Fibroblast of mammary gland (primary cell): ENCODE data around the gene HIF1A.

Experiments
- DNase-seq: peaks from one replicate; pipeline ENCODE4 v3.0.0-alpha.2; 2010; ENCODE audit warnings: low read depth
- H3K4me3 ChIP-seq: 2 replicates; pipeline ENCODE4 v1.5.1; 2011; ENCODE audit warnings: low read depth, mild to moderate bottlenecking, low read length, moderate library complexity; ENCODE audit not compliant: control insufficient read depth
- TF ChIP-seq, protein P1 (sequence below): conservative IDR thresholded peaks from 2 replicates; pipeline ENCODE4 v1.5.1; 2011; ENCODE audit warnings: low read depth, low read length, inconsistent platforms; ENCODE audit not compliant: control insufficient read depth, insufficient read depth

HIF1A gene

DNA sequence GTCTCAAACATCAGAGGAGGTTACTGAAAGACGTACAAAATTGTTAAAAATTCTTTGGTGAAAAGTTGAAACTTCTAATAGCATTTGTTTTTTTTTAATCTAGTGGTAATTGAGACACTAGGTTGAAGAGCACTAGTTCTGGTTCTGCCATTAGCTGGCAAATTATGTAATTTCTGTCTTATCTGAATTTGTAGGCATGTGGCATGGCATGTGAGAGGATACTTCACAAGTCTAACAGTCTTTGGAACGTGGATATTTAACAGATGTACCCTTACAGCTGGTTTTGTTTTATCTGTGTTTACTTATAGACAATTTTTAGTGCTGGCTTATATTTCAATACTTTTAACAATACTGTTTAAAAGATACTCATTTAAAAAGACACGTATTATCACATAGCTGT is 72.9 kb downstream of the HIF1A start:
- no peak for DNase-seq
- no peak overlapping the region for H3K4me3 ChIP-seq
- TF ChIP-seq, protein P1, sequence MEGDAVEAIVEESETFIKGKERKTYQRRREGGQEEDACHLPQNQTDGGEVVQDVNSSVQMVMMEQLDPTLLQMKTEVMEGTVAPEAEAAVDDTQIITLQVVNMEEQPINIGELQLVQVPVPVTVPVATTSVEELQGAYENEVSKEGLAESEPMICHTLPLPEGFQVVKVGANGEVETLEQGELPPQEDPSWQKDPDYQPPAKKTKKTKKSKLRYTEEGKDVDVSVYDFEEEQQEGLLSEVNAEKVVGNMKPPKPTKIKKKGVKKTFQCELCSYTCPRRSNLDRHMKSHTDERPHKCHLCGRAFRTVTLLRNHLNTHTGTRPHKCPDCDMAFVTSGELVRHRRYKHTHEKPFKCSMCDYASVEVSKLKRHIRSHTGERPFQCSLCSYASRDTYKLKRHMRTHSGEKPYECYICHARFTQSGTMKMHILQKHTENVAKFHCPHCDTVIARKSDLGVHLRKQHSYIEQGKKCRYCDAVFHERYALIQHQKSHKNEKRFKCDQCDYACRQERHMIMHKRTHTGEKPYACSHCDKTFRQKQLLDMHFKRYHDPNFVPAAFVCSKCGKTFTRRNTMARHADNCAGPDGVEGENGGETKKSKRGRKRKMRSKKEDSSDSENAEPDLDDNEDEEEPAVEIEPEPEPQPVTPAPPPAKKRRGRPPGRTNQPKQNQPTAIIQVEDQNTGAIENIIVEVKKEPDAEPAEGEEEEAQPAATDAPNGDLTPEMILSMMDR, result no peak

DNA sequence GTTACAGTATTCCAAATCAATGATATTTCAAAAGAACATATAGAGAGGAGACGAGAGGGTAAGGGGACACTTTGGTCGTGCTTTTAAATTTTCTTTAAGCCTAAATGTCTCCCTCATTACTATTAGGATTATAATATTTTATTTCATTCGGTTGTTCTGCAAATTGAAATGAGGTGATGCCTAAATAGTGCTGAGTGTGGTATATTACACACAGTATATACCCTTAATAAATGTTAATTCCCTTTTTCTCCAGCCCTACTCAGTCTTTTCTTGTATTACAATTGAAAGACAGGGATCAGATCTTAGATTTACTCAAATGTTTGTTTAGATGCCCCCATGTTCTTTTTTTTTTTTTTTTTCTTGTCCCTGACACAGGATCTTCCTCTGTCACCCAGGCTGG is 74.6 kb downstream of the HIF1A start:
- no peak overlapping the region for H3K4me3 ChIP-seq
- TF ChIP-seq, protein P1, result no peak
- DNase-seq, result no peak

DNA sequence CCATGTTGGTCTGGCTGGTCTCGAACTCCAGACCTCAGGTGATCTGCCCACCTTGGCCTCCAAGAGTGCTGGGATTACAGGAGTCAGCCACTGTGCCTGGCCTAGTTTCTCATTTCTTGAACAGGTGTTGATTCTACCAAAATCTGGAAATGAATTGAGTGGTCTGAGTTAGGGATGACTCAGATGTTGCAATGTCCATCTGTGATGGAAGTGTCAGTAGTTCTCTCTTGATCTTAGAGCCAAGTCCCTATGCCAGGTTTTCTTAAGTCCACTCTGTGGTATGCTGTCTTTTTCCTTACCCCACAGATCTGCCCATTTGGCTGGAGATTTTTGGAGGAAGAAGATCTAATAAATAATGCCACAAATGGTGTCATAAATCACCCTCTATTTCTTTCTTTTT is 79.5 kb downstream of the HIF1A start:
- no peak overlapping the region for H3K4me3 ChIP-seq
- DNase-seq, result peak; percentile 60
- TF ChIP-seq, protein P1, result no peak

DNA sequence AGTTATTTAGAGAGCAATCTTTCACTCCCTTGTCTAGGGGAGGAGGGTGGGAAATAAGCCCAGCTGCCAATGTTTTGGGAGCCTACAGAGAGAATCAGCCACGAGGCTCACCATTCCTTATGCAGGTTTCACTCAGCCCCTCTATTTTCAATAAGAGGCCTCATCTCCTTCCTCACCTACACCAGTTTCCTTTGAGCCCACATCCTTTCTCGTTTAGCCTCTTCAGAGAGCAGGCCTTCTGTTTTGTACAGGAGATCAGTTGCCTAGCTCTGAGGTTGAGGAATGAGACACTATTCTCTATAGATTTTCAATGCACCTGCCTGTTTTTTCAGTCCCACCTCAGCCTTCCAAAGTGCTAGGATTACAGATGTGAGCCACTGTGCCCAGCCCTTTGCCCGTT is 84.8 kb downstream of the HIF1A start:
- no peak for DNase-seq

DNA sequence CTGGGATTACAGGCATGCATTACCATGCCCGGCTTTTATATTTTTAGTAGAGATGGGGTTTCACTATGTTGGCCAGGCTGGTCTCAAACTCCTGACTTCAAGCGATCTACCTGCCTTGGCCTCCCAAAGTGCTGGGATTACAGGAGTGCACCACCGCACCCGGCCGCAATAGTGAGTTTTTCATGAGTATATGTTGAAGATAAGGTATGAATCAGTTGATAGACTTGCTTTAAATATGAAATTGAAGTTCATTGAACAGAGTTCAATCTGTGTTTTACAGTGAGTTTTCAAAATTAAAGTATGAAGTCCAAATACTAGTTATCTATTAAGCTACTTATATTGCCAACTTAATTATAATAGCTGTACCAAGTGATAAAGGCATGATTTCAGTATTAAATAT is 102.0 kb downstream of the HIF1A start:
- DNase-seq, result no peak
- TF ChIP-seq, protein P1, result no peak
- H3K4me3 ChIP-seq, result no peak overlapping the region

More for the DNA sequence above, 84.8 kb downstream of the HIF1A start:
- no peak overlapping the region for H3K4me3 ChIP-seq
- TF ChIP-seq, protein P1, result no peak
